ENCODE results near the gene FSTL3. TPM values are rescaled to one million over a fixed set of nuclear protein-coding genes. Genes with fewer than 3 reads are reported as not detected.

Gene FSTL3
- total and polyA plus RNA-seq, 2 of the 8 experiments (the other 6 are each of a cell fraction or from before 2014, with no cell fraction given): 8.1 to 11.8 TPM

GRCh38 chr19:679418-680286 is 3.5 kb downstream of the FSTL3 start:
- H3K14ac ChIP-seq (ENCODE audit: insufficient read length): no peak overlapping the region
- 12% methylated on average over 20 of the region's 69 CpGs; no CpG with 5 or more reads in 1 of the 2 experiments for WGBS, 2 experiments (ENCODE audit: extremely low coverage in 1 of 2, insufficient coverage in 1 of 2, insufficient read length in 1 of 2, insufficient replicate concordance in 2 of 2, low coverage in 1 of 2, low lambda C conversion rate in 2 of 2, missing lambda C conversion rate in 1 of 2)
- H4K20me1 ChIP-seq (replicated peaks in 1 of 2; ENCODE audit: control insufficient read depth in 1 of 2, insufficient read depth in 2 of 2, low read length in 2 of 2): peaks cover 0 to 7% of the 10 kb centered on the region in 2 experiments
- peak overlapping the region in 3 of 4 experiments; percentile 51 to 90 (median 68); a peak in 3 of 7 replicates for H3K9ac ChIP-seq (replicated peaks in 1 of 4; ENCODE audit: extremely low read depth in 1 of 4, low read depth in 3 of 4, low read length in 3 of 4)
- H2AK5ac ChIP-seq (ENCODE audit: low read depth, low read length): no peak overlapping the region
- peak overlapping the region; percentile 77; the same call in 1 of the 2 replicates for H3K27ac ChIP-seq (ENCODE audit: low read depth, low read length)
- no peak overlapping the region for H2BK15ac ChIP-seq (ENCODE audit: low read length)
- peaks cover 6% of the 10 kb centered on the region; the same call in 1 of the 2 replicates for H3K23me2 ChIP-seq (ENCODE audit: low read depth, low read length)
- 0 out of 2 replicates have a peak, but pooled peaks cover 3% of the 10 kb centered on the region for H3K79me1 ChIP-seq (ENCODE audit: low read depth, low read length)
- peak overlapping the region; percentile 50 to 97 (median 59) for H3K4me3 ChIP-seq (ENCODE audit: extremely low read depth in 1 of 4, insufficient read depth in 2 of 4, low read depth in 3 of 4, low read length in 4 of 4)
- no peak overlapping the region for H2BK12ac ChIP-seq (ENCODE audit: low read depth, low read length)
- H3K56ac ChIP-seq (replicated peaks; ENCODE audit: insufficient read length, low read depth, low read length): peak overlapping the region; percentile 59
- H3K79me2 ChIP-seq (ENCODE audit: control insufficient read depth in 1 of 2, insufficient read depth in 2 of 2, low read length in 2 of 2): no peaks in the 10 kb centered on the region
- no peak overlapping the region for H2BK120ac ChIP-seq (replicated peaks; ENCODE audit: low read depth, low read length)
- H3K4ac ChIP-seq (replicated peaks; ENCODE audit: insufficient read length, low read depth, low read length): no peak overlapping the region
- H3K18ac ChIP-seq (ENCODE audit: extremely low read depth, low read length): peak overlapping the region; percentile 19
- POLR2A ChIA-PET (ENCODE audit: partially characterized antibody): interaction anchor here (1.1 to 2.4 kb wide), 6 partner anchors 9 to 107 kb away, joined by 3 to 11 read pairs (median 7); partner anchors contain the start of genes BSG and PALM
- CTCF ChIA-PET (ENCODE audit: partially characterized antibody): interaction anchor here (0.8 to 1.8 kb wide), 7 partner anchors 10 to 54 kb away, joined by 4 to 16 read pairs (median 4); no protein-coding TSS in a partner anchor
- no peak for FAIRE-seq
- H3K27me3 ChIP-seq (replicated peaks in 1 of 4; ENCODE audit: control insufficient read depth in 3 of 4, extremely low read depth in 1 of 4, insufficient read depth in 3 of 4, low read length in 3 of 4): peaks cover 0 to 21% (median 10%) of the 10 kb centered on the region in 4 experiments; a peak in 5 of 7 replicates
- no peak overlapping the region for H3K23ac ChIP-seq (ENCODE audit: insufficient read length)
- H3K9me3 ChIP-seq (ENCODE audit: insufficient read depth in 2 of 2, low read depth in 1 of 2, low read length in 1 of 2): no peaks in the 10 kb centered on the region
- DNase-seq (ENCODE audit: low read depth in 1 of 2, low spot score in 2 of 2): no peak
- H2AFZ ChIP-seq (ENCODE audit: low read length): no peak overlapping the region; the same call in 1 of the 2 replicates
- H3K4me2 ChIP-seq (ENCODE audit: insufficient read depth in 1 of 2, low read depth in 2 of 2, low read length in 2 of 2): peak overlapping the region; percentile 43 to 80
- no peak overlapping the region for H2BK20ac ChIP-seq (ENCODE audit: low read length)
- H3K4me1 ChIP-seq (replicated peaks in 1 of 4; ENCODE audit: control insufficient read depth in 3 of 4, insufficient read depth in 4 of 4, low read length in 3 of 4): peaks cover 0 to 10% (median 1%) of the 10 kb centered on the region in 4 experiments; a peak in 4 of 7 replicates
- no peaks in the 10 kb centered on the region for H3K36me3 ChIP-seq (ENCODE audit: control insufficient read depth in 2 of 4, insufficient read depth in 4 of 4, low read length in 3 of 4)
- H4K5ac ChIP-seq (ENCODE audit: insufficient read length, low read depth, low read length): peak overlapping the region; percentile 43
- no peak overlapping the region; the same call in 1 of the 2 replicates for H4K8ac ChIP-seq (ENCODE audit: extremely low read depth, insufficient read depth, low read length)
- H2BK5ac ChIP-seq (ENCODE audit: low read depth, low read length): no peak overlapping the region
- H4K91ac ChIP-seq (replicated peaks; ENCODE audit: insufficient read length, low read length): peak overlapping the region; percentile 54
- no peak for TF ChIP-seq ASH2L (IDR thresholded peaks at IDR 0.05; ENCODE audit: low read length)
- no peak for TF ChIP-seq KDM4A (IDR thresholded peaks at IDR 0.05; ENCODE audit: low read depth, low read length, severe bottlenecking)
- no peak for TF ChIP-seq TAF1 (IDR thresholded peaks at IDR 0.05; ENCODE audit: low read depth, low read length)
